Activated T-cell treated with anti-CD3 and anti-CD28 coated beads for 4 hours (primary cell): Measurements from ENCODE around the gene SLC2A4RG.

Source experiments
- DNase-seq: peaks from one replicate; pipeline ENCODE4 v3.0.0-alpha.2; 2020

SLC2A4RG gene, protein sequence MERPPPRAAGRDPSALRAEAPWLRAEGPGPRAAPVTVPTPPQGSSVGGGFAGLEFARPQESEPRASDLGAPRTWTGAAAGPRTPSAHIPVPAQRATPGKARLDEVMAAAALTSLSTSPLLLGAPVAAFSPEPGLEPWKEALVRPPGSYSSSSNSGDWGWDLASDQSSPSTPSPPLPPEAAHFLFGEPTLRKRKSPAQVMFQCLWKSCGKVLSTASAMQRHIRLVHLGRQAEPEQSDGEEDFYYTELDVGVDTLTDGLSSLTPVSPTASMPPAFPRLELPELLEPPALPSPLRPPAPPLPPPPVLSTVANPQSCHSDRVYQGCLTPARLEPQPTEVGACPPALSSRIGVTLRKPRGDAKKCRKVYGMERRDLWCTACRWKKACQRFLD

DNA sequence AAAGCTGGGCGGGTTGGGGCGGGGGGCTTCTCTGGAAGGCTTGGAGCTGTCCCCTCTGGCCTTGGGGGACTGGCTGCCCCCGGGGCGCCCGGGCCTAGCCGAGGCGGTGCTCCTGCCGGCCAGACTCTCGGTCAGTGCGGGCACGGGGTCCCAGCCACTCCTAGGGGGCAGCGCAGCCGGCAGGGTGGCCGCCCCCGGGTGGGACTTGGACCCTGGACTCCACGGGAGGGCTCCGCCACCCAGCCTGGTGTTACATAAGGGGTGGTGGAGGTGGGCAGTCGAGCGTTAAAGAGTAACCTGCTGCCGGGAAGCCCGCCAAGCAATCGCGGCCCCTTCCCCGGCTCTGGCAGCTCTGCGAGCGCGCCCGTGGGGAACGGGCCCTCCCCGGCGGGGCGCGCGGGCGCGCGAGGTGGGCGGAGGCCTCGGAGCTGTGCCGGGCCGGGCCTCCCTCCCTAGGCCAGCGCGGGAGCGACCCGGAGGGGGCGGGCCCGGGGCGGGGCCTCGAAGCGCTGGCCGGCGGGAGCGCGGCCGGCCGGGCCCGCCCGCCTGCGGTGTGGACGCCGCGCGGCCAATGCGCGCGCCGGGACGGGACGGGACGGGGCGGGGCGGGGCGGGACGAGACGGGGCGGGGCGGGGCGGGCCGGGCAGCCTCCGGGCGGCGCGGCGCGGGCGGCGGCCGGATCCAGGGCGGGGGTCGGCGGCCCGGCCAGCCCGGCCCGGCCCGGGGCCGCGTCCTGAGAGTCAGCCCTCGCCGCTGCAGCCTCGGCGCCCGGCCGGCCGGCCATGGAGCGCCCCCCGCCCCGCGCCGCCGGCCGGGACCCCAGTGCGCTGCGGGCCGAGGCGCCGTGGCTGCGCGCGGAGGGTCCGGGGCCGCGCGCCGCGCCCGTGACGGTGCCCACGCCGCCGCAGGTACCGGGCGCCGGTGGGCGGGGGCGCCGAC, at the start of gene SLC2A4RG:
SLC2A4RG (plus strand) TSS at position 647 of the 940 bp plus-strand sequence; CDS start at position 784, 137 bp downstream.
- DNase-seq = no peak

DNA sequence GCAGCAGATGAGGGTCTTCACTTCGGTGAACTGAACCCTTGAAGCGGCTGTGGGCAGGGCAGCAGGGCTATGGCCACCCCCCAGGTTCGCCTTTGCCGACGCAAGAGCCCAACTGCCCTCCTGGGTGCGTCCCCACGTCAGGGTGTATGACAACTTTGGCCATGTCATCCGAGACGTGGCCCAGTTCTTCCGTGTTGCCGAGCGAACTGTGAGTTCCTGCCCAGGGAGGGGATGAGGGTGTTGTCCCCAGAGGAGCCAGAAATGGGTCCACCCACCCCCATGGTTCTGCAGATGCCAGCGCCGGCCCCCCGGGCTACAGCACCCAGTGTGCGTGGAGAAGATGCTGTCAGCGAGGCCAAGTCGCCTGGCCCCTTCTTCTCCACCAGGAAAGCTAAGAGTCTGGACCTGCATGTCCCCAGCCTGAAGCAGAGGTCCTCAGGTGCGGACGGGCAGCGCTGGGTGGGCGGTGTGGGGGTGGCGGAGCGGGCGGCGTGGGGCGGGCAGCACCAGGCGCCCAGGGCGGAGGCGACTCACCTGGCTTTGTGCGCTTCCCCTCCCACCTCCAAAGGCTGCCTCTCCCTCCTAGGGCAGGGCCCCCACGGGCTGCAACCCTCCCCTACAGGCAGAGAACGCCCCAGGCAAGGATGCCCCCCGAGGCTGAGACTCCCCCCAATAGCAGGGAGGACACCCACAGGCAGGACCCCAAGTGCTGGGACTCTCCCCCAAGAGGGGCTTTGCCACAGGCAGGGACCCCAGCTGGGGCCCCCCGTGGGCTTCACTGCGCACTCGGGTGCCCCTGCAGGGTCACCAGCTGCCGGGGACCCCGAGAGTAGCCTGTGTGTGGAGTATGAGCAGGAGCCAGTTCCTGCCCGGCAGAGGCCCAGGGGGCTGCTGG, 49.3 kb upstream of the SLC2A4RG start:
- no peak for DNase-seq

DNA sequence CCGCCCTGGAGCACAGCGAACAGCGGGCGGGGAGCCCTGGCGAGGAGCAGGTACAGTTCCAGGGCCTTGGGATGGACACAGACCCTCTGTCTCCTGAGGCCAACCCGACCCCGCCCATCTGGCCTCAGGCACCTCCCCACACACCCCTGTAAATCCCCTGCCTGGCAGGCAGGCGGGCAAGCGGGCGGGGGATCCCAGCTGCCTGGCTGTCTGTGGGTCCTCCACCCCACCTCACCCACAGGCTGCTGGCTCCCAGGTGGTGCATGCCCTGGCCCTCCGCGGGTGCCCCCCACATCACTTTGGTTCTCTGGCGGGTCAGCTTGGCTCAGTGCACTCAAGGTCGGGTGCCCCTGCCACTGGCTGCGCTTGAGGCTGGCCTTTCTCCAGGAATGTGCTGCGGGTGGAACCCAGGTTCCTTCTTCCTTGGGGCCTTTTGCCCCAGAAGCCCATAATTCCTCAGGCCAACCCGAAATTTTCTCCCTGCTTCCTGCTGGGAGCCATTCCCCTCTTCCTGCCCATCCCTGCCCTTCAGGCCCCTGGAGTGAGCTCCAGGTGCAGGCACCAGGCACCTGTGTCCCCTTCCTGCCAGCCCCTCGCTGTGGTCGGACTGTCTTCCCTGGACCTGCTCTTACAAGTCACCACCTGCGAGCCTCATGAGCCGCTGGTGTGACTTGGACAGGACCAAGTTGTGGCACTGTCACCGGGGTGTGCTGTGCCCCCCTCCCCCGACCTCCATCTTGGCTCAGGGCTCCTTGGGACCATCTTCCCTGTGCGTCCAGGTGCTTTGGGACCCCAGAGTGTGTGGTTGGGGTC, 48.5 kb upstream of the SLC2A4RG start:
- DNase-seq = no peak

DNA sequence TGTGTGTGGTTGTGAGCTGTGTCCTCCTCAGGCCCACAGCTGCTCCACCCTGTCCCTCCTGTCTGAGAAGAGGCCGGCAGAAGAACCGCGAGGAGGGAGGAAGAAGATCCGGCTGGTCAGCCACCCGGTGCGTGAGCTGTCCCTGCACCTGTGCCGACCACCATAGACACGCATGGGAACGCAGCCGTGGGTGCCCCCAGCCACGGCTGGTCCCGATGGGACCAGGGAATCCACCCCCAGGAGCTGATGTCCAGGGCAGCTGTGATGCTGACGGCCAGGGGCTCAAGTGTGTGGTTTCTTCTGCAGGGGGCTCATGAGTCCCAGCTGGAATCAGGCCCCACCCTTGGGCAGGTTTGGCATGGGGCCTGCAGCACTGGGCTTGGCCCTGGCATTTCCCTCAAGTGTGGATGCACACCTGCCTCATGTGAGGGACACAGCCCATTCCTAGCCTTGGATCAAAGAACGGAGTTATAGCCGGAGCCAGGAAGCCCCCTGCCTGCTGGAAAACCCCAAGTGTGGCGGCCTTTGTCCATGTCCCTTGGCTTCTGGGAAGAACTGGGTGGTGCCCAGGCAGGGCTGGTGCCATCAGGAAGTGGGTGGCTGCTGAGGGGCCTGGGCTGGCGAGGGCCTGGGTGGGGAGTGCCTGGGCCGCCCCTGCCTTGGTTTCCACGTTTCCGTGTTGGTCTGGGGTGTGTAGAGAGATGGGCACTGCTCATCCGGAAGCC, 47.7 kb upstream of the SLC2A4RG start:
- DNase-seq = no peak

DNA sequence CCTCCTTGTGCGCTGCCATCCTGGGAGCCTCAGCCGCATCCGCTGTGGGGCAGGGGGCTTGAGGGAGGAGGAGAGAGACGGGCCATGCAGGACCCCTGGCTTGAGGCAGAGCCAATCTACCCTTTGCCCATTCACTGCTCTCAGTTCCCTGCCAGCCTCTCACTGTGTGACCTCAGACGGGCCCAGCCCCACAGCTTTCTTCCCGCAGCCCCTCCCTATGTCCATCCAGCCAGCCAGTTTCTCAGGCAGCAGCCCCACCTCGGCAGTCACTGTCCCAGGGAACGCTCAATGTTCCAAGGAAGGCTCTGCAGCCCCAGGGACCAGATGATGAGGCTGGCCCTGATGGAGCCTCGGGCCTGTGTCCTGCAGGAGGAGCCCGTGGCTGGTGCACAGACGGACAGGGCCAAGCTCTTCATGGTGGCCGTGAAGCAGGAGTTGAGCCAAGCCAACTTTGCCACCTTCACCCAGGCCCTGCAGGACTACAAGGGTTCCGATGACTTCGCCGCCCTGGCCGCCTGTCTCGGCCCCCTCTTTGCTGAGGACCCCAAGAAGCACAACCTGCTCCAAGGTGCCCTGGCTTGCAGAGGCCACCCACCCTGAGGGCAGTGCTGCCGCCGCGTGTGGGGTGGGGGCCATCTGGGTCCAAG, 47.0 kb upstream of the SLC2A4RG start:
- no peak for DNase-seq

DNA sequence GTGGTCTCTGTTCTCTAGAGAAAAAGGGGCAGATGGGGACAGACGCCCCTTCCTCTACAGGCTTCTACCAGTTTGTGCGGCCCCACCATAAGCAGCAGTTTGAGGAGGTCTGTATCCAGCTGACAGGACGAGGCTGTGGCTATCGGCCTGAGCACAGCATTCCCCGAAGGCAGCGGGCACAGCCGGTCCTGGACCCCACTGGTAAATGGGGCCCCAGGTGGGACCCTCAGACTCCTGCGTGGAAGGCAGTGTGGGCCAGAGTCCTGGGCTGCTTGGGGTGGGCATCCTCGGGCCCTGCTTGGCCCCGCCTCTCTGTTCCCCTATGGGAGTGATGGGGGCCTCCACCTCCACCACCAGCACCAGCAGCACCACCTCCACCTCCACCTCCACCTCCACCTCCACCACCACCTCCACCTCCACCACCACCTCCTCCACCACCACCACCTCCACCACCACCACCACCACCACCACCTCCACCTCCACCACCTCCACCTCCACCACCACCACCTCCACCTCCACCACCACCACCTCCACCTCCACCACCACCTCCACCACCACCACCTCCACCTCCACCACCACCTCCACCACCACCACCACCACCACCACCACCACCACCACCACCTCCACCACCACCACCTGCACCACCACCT, 46.4 kb upstream of the SLC2A4RG start:
- DNase-seq = no peak

DNA sequence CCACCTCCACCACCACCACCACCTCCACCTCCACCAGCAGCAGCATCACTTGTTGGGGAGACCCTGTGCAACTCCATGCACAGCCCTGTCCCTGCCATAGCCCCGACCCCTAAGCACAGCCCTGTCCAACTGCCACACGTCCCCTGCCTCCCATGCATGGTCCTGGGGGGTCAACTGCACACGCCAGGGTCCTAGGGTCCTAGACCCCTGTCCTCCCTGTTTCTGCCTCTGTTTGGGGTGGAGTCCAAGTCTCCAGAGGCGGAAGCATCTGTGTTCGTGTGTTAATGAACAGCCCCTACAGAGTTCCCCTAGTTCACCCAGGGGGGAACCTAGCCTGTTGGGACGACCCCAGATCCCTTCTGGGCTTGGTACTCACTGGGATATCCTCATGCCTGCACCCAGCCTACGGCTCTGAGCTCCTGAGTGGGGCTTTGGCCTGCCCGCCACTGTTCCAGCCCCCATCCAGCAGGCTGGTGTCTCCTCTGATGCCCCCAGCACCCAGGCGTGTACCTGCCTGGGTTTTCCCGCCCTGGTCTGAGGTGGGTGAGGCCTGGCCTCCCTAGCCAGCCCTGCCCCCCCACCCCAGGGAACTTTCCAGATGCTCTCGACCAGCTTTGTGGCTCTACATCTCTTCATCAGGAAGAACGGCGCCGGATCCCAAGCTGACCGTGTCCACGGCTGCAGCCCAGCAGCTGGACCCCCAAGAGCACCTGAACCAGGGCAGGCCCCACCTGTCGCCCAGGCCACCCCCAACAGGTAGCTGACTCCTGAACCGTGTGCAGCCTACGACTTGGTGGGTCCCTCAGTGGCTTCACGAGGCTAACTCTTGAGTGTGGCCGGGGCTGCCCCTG, 45.6 kb upstream of the SLC2A4RG start:
- no peak for DNase-seq

DNA sequence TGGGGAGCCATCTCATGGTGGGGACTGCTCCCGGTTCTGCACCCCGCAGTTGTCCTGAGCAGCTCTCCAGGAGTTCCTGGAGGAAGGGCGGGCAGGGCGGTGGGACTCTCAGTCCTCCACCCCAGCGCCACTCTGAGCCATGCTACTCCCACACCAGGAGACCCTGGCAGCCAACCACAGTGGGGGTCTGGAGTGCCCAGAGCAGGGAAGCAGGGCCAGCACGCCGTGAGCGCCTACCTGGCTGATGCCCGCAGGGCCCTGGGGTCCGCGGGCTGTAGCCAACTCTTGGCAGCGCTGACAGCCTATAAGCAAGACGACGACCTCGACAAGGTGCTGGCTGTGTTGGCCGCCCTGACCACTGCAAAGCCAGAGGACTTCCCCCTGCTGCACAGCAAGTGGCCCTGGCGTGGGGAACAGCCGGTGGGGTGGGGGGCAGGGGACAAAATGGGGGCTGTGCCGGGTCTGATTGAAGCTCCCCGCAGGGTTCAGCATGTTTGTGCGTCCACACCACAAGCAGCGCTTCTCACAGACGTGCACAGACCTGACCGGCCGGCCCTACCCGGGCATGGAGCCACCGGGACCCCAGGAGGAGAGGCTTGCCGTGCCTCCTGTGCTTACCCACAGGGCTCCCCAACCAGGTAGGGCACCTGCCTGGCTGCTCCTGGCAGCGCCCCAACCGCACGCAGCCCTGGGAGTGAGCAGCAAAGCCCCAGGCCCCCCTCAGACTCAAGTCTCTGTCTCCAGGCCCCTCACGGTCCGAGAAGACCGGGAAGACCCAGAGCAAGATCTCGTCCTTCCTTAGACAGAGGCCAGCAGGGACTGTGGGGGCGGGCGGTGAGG, 44.8 kb upstream of the SLC2A4RG start:
- DNase-seq = no peak

DNA sequence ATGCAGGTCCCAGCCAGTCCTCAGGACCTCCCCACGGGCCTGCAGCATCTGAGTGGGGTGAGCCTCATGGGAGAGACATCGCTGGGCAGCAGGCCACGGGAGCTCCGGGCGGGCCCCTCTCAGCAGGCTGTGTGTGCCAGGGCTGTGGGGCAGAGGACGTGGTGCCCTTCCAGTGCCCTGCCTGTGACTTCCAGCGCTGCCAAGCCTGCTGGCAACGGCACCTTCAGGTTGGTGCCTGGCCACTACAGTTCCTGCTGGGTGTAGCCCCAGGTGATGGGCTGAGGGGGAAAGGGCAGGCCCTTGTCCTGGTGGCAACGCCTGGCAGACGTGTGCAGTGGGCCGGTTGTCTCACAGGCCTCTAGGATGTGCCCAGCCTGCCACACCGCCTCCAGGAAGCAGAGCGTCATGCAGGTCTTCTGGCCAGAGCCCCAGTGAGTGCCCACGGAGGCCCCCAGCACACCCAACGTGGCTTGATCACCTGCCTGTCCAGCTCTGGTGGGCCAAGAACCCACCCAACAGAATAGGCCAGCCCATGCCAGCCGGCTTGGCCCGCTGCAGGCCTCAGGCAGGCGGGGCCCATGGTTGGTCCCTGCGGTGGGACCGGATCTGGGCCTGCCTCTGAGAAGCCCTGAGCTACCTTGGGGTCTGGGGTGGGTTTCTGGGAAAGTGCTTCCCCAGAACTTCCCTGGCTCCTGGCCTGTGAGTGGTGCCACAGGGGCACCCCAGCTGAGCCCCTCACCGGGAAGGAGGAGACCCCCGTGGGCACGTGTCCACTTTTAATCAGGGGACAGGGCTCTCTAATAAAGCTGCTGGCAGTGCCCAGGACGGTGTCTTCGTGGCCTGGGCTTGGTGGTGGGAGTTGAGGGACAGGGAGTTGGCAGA, 43.9 kb upstream of the SLC2A4RG start:
- DNase-seq = no peak

DNA sequence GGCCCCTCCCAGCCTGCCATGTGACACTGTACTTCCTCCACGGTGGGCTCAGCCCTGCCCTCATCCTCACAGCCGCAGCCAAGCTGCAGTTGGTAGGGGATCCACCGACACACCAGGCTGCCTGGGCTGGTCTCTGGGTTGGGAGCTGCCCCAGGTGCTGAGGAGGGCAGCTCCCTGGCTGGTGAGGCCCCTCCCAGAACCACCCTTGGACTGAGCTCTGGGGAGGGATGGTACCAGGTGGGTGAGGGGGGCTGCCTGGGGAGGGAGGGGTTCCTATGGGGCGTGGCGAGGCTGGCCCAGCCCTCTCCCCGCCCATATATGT, 43.3 kb upstream of the SLC2A4RG start:
- no peak for DNase-seq

DNA sequence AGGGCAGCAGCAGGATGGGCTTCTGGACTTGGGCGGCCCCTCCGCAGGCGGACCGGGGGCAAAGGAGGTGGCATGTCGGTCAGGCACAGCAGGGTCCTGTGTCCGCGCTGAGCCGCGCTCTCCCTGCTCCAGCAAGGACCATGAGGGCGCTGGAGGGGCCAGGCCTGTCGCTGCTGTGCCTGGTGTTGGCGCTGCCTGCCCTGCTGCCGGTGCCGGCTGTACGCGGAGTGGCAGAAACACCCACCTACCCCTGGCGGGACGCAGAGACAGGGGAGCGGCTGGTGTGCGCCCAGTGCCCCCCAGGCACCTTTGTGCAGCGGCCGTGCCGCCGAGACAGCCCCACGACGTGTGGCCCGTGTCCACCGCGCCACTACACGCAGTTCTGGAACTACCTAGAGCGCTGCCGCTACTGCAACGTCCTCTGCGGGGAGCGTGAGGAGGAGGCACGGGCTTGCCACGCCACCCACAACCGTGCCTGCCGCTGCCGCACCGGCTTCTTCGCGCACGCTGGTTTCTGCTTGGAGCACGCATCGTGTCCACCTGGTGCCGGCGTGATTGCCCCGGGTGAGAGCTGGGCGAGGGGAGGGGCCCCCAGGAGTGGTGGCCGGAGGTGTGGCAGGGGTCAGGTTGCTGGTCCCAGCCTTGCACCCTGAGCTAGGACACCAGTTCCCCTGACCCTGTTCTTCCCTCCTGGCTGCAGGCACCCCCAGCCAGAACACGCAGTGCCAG, 42.8 kb upstream of the SLC2A4RG start, which contains the start of gene TNFRSF6B:
TNFRSF6B (plus strand) TSS at position 25 of the 729 bp plus-strand sequence; CDS start at position 141, 116 bp downstream.
- DNase-seq = no peak

DNA sequence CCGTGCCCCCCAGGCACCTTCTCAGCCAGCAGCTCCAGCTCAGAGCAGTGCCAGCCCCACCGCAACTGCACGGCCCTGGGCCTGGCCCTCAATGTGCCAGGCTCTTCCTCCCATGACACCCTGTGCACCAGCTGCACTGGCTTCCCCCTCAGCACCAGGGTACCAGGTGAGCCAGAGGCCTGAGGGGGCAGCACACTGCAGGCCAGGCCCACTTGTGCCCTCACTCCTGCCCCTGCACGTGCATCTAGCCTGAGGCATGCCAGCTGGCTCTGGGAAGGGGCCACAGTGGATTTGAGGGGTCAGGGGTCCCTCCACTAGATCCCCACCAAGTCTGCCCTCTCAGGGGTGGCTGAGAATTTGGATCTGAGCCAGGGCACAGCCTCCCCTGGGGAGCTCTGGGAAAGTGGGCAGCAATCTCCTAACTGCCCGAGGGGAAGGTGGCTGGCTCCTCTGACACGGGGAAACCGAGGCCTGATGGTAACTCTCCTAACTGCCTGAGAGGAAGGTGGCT, 42.2 kb upstream of the SLC2A4RG start:
- no peak for DNase-seq

DNA sequence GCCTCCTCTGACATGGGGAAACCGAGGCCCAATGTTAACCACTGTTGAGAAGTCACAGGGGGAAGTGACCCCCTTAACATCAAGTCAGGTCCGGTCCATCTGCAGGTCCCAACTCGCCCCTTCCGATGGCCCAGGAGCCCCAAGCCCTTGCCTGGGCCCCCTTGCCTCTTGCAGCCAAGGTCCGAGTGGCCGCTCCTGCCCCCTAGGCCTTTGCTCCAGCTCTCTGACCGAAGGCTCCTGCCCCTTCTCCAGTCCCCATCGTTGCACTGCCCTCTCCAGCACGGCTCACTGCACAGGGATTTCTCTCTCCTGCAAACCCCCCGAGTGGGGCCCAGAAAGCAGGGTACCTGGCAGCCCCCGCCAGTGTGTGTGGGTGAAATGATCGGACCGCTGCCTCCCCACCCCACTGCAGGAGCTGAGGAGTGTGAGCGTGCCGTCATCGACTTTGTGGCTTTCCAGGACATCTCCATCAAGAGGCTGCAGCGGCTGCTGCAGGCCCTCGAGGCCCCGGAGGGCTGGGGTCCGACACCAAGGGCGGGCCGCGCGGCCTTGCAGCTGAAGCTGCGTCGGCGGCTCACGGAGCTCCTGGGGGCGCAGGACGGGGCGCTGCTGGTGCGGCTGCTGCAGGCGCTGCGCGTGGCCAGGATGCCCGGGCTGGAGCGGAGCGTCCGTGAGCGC, 41.6 kb upstream of the SLC2A4RG start:
- no peak for DNase-seq

DNA sequence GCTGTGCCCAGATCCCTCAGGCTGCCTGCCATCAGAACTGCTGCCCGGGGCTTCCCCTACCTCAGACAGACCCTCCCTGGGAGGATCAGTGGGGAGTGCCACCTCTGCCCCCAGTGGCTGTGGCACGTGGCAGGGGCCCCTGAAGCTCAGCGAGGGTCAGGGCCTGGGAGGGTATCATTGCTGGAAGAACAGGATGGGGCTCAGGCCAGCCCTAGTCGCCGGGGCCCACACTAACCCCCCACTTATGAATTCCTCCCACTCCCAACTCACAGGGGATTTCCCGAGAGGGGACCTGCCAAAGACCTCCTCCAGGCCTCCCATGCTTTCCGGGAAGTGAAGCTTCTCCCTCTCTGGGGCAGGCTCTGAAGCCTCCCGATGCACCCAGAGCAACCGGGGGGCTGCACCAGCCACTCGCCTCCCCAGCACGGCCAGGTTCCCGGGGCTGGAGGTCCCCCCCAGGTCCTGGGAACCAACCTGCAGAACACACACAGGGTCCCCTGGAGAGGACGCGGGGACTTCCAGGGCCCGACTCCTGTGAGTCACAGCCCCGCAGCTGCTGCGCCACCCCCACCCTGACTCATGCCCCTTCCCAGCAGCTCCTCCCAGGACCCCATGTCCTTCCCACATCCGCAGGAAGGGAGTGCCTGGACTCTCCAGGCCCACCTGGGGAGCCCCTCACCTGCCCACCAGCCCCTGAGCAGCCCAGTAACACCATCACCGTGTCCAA, 40.7 kb upstream of the SLC2A4RG start:
- no peak for DNase-seq
